GM18873 (cell line): ENCODE measurements around the gene TAS1R3.

Experiments
- ATAC-seq: cut with Tn5 transposase; IDR thresholded peaks from one replicate; pipeline ENCODE4 v1.9.1; 2021; ENCODE audit warnings: mild to moderate bottlenecking, moderate library complexity, moderate number of reproducible peaks; ENCODE audit not compliant: unreplicated experiment, low FRiP score

Gene TAS1R3

GRCh38 chr1:1349256-1350012 lies 18.4 kb downstream of the TAS1R3 start, which contains the start of gene DVL1:
Gene DVL1, minus strand, starts transcription at chr1:1349418. Its CDS starts 353 bp downstream, at chr1:1349065.
- ATAC-seq, result no peak

- no peak for ATAC-seq
Measured at GRCh38 chr1:1351511-1352427, 20.7 kb downstream of the TAS1R3 start.

- ATAC-seq, result no peak
Measured at GRCh38 chr1:1352786-1353388, 21.8 kb downstream of the TAS1R3 start.

- no peak for ATAC-seq
Measured at GRCh38 chr1:1353389-1354151, 22.5 kb downstream of the TAS1R3 start.

GRCh38 chr1:1354271-1355247 lies 23.5 kb downstream of the TAS1R3 start:
- ATAC-seq, result no peak

- no peak for ATAC-seq
Measured at GRCh38 chr1:1355416-1355815, 24.3 kb downstream of the TAS1R3 start.

- ATAC-seq, result no peak
Measured at GRCh38 chr1:1356166-1356795, 25.2 kb downstream of the TAS1R3 start.

GRCh38 chr1:1356796-1357401 lies 25.8 kb downstream of the TAS1R3 start:
- ATAC-seq, result no peak

- ATAC-seq, result no peak
Measured at GRCh38 chr1:1357871-1358432, 26.9 kb downstream of the TAS1R3 start.

- ATAC-seq, result no peak
Measured at GRCh38 chr1:1358433-1359271, 27.6 kb downstream of the TAS1R3 start, which contains the start of gene MXRA8. Gene MXRA8, minus strand, starts transcription at chr1:1358555. Its CDS starts 51 bp downstream, at chr1:1358504.

GRCh38 chr1:1359308-1359663 lies 28.2 kb downstream of the TAS1R3 start:
- ATAC-seq, result no peak

GRCh38 chr1:1359664-1360468 lies 28.8 kb downstream of the TAS1R3 start:
- ATAC-seq, result no peak

GRCh38 chr1:1360506-1361169 lies 29.6 kb downstream of the TAS1R3 start:
- ATAC-seq, result no peak

GRCh38 chr1:1361233-1361981 lies 30.3 kb downstream of the TAS1R3 start:
- no peak for ATAC-seq

- ATAC-seq, result no peak
Measured at GRCh38 chr1:1361982-1362423, 30.9 kb downstream of the TAS1R3 start.
